ENCODE data around the gene SWT1.

- TF ChIP-seq CTCF (conservative IDR thresholded peaks at IDR 0.05; ENCODE audit: low read depth, low read length) (no peak), POLR2A (IDR thresholded peaks at IDR 0.05; ENCODE audit: low read depth, low read length) (no peak)
Measured at GRCh38 chr1:185289880-185290279, 132.9 kb downstream of the SWT1 start.

All from IMR-90 (cell line).